Measurements from ENCODE around the gene SEC16B. TPM values are rescaled to one million over a fixed set of nuclear protein-coding genes. Genes with fewer than 3 reads are reported as not detected.

The SEC16B gene
- total and polyA plus RNA-seq, 4 experiments from 2014 or later, result not detected

GRCh38 chr1:177921590-177921989 is 48.3 kb downstream of the SEC16B start:
- Histone ChIP-seq H3K27ac (ENCODE audit: low read depth, low read length) (no peak overlapping the region), H3K27me3 (ENCODE audit: insufficient read depth, low read length) (no peaks in the 10 kb centered on the region), H3K9me3 (ENCODE audit: control insufficient read depth in 1 of 2, low read length in 2 of 2) (no peaks in the 10 kb centered on the region), H3K4me3 (ENCODE audit: low read length in 2 of 2) (no peak overlapping the region), H3K4me1 (ENCODE audit: insufficient read depth, low read length) (no peaks in the 10 kb centered on the region), H3K36me3 (ENCODE audit: insufficient read depth, low read length) (no peaks in the 10 kb centered on the region)
- H3K36me3 Mint-ChIP-seq, result no peaks in the 10 kb centered on the region
- no peak overlapping the region for H3K4me3 Mint-ChIP-seq
- no peaks in the 10 kb centered on the region for H3K9me3 Mint-ChIP-seq
- H3K4me1 Mint-ChIP-seq, result no peaks in the 10 kb centered on the region
- no peaks in the 10 kb centered on the region for H3K27me3 Mint-ChIP-seq
- H3K27ac Mint-ChIP-seq, result no peak overlapping the region
- DNase-seq, result no peak
- intact Hi-C loops (cut with micrococcal nuclease), result no loop called here
- ChIA-PET POLR2A (ENCODE audit: partially characterized antibody) (no interaction called here), CTCF (ENCODE audit: partially characterized antibody) (no interaction called here)

GRCh38 chr1:177920091-177920490 is 49.8 kb downstream of the SEC16B start:
- no peak overlapping the region for H3K27ac ChIP-seq (ENCODE audit: low read depth, low read length)
- H3K9me3 ChIP-seq (ENCODE audit: control insufficient read depth in 1 of 2, low read length in 2 of 2), result no peaks in the 10 kb centered on the region
- no peaks in the 10 kb centered on the region for H3K4me1 ChIP-seq (ENCODE audit: insufficient read depth, low read length)
- no peaks in the 10 kb centered on the region for H3K27me3 ChIP-seq (ENCODE audit: insufficient read depth, low read length)
- no peak overlapping the region for H3K4me3 ChIP-seq (ENCODE audit: low read length in 2 of 2)
- Mint-ChIP-seq H3K4me1 (no peaks in the 10 kb centered on the region), H3K27ac (no peak overlapping the region), H3K9me3 (no peaks in the 10 kb centered on the region), H3K4me3 (no peak overlapping the region), H3K27me3 (no peaks in the 10 kb centered on the region), H3K36me3 (no peaks in the 10 kb centered on the region)
- CTCF ChIA-PET (ENCODE audit: partially characterized antibody), result no interaction called here
- POLR2A ChIA-PET (ENCODE audit: partially characterized antibody), result no interaction called here
- intact Hi-C loops (cut with micrococcal nuclease), result no loop called here
- no peak for DNase-seq
- no peaks in the 10 kb centered on the region for H3K36me3 ChIP-seq (ENCODE audit: insufficient read depth, low read length)

GRCh38 chr1:177915641-177916040 is 54.2 kb downstream of the SEC16B start:
- H3K27me3 ChIP-seq (ENCODE audit: insufficient read depth, low read length), result no peaks in the 10 kb centered on the region
- POLR2A ChIA-PET (ENCODE audit: partially characterized antibody), result no interaction called here
- no peak overlapping the region for H3K27ac ChIP-seq (ENCODE audit: low read depth, low read length)
- no peaks in the 10 kb centered on the region for H3K4me1 ChIP-seq (ENCODE audit: insufficient read depth, low read length)
- Mint-ChIP-seq H3K4me1 (no peaks in the 10 kb centered on the region), H3K36me3 (no peaks in the 10 kb centered on the region), H3K27me3 (peaks cover 0 to 2% of the 10 kb centered on the region in 2 donors), H3K4me3 (no peak overlapping the region), H3K27ac (no peak overlapping the region), H3K9me3 (peaks cover 0 to 7% (median 0%) of the 10 kb centered on the region in 8 donors)
- no peaks in the 10 kb centered on the region for H3K36me3 ChIP-seq (ENCODE audit: insufficient read depth, low read length)
- no peak overlapping the region for H3K4me3 ChIP-seq (ENCODE audit: low read length in 2 of 2)
- DNase-seq, result no peak
- CTCF ChIA-PET (ENCODE audit: partially characterized antibody), result no interaction called here
- no peaks in the 10 kb centered on the region for H3K9me3 ChIP-seq (ENCODE audit: control insufficient read depth in 1 of 2, low read length in 2 of 2)
- intact Hi-C loops (cut with micrococcal nuclease), result no loop called here

- no peak overlapping the region for H3K27ac ChIP-seq (ENCODE audit: low read depth, low read length)
- intact Hi-C loops (cut with micrococcal nuclease), result no loop called here
- no peak for DNase-seq
- no peaks in the 10 kb centered on the region for H3K4me1 ChIP-seq (ENCODE audit: insufficient read depth, low read length)
- H3K4me3 Mint-ChIP-seq, result no peak overlapping the region
- no peak overlapping the region for H3K4me3 ChIP-seq (ENCODE audit: low read length in 2 of 2)
- no peaks in the 10 kb centered on the region for H3K9me3 ChIP-seq (ENCODE audit: control insufficient read depth in 1 of 2, low read length in 2 of 2)
- H3K27ac Mint-ChIP-seq, result no peak overlapping the region
- H3K27me3 Mint-ChIP-seq, result peaks cover 0 to 2% of the 10 kb centered on the region in 2 donors
- no peaks in the 10 kb centered on the region for H3K27me3 ChIP-seq (ENCODE audit: insufficient read depth, low read length)
- POLR2A ChIA-PET (ENCODE audit: partially characterized antibody), result no interaction called here
- CTCF ChIA-PET (ENCODE audit: partially characterized antibody), result no interaction called here
- H3K36me3 Mint-ChIP-seq, result no peaks in the 10 kb centered on the region
- H3K9me3 Mint-ChIP-seq, result peaks cover 0 to 7% (median 1%) of the 10 kb centered on the region in 8 donors
- no peaks in the 10 kb centered on the region for H3K36me3 ChIP-seq (ENCODE audit: insufficient read depth, low read length)
- no peaks in the 10 kb centered on the region for H3K4me1 Mint-ChIP-seq
Measured at GRCh38 chr1:177914603-177915002, 55.3 kb downstream of the SEC16B start.

GRCh38 chr1:177913762-177914540 is 55.9 kb downstream of the SEC16B start:
- Mint-ChIP-seq H3K27me3 (peaks cover 0 to 2% of the 10 kb centered on the region in 2 donors), H3K27ac (no peak overlapping the region), H3K4me1 (no peaks in the 10 kb centered on the region), H3K4me3 (no peak overlapping the region), H3K36me3 (no peaks in the 10 kb centered on the region), H3K9me3 (peaks cover 0 to 7% (median 1%) of the 10 kb centered on the region in 8 donors)
- Histone ChIP-seq H3K4me1 (ENCODE audit: insufficient read depth, low read length) (no peaks in the 10 kb centered on the region), H3K4me3 (ENCODE audit: low read length in 2 of 2) (no peak overlapping the region), H3K9me3 (ENCODE audit: control insufficient read depth in 1 of 2, low read length in 2 of 2) (no peaks in the 10 kb centered on the region), H3K36me3 (ENCODE audit: insufficient read depth, low read length) (no peaks in the 10 kb centered on the region), H3K27ac (ENCODE audit: low read depth, low read length) (no peak overlapping the region), H3K27me3 (ENCODE audit: insufficient read depth, low read length) (no peaks in the 10 kb centered on the region)
- DNase-seq, result no peak
- intact Hi-C loops (cut with micrococcal nuclease), result no loop called here
- ChIA-PET POLR2A (ENCODE audit: partially characterized antibody) (no interaction called here), CTCF (ENCODE audit: partially characterized antibody) (no interaction called here)

GRCh38 chr1:177912991-177913390 is 56.9 kb downstream of the SEC16B start:
- DNase-seq, result no peak
- no peak overlapping the region for H3K27ac Mint-ChIP-seq
- CTCF ChIA-PET (ENCODE audit: partially characterized antibody), result no interaction called here
- no peak overlapping the region for H3K27ac ChIP-seq (ENCODE audit: low read depth, low read length)
- no peaks in the 10 kb centered on the region for H3K36me3 Mint-ChIP-seq
- no peaks in the 10 kb centered on the region for H3K27me3 ChIP-seq (ENCODE audit: insufficient read depth, low read length)
- H3K36me3 ChIP-seq (ENCODE audit: insufficient read depth, low read length), result no peaks in the 10 kb centered on the region
- no peaks in the 10 kb centered on the region for H3K4me1 Mint-ChIP-seq
- POLR2A ChIA-PET (ENCODE audit: partially characterized antibody), result no interaction called here
- H3K4me3 Mint-ChIP-seq, result no peak overlapping the region
- H3K4me3 ChIP-seq (ENCODE audit: low read length in 2 of 2), result no peak overlapping the region
- H3K9me3 ChIP-seq (ENCODE audit: control insufficient read depth in 1 of 2, low read length in 2 of 2), result no peaks in the 10 kb centered on the region
- H3K4me1 ChIP-seq (ENCODE audit: insufficient read depth, low read length), result no peaks in the 10 kb centered on the region
- intact Hi-C loops (cut with micrococcal nuclease), result no loop called here
- H3K9me3 Mint-ChIP-seq, result peaks cover 0 to 9% (median 1%) of the 10 kb centered on the region in 8 donors
- peaks cover 0 to 2% of the 10 kb centered on the region in 2 donors for H3K27me3 Mint-ChIP-seq

GRCh38 chr1:177909416-177909815 is 60.4 kb downstream of the SEC16B start:
- Histone ChIP-seq H3K27me3 (ENCODE audit: insufficient read depth, low read length) (no peaks in the 10 kb centered on the region), H3K4me1 (ENCODE audit: insufficient read depth, low read length) (no peaks in the 10 kb centered on the region), H3K36me3 (ENCODE audit: insufficient read depth, low read length) (no peaks in the 10 kb centered on the region), H3K27ac (ENCODE audit: low read depth, low read length) (no peak overlapping the region), H3K4me3 (ENCODE audit: low read length in 2 of 2) (no peak overlapping the region), H3K9me3 (ENCODE audit: control insufficient read depth in 1 of 2, low read length in 2 of 2) (no peaks in the 10 kb centered on the region)
- DNase-seq, result no peak
- Mint-ChIP-seq H3K9me3 (peaks cover 0 to 9% (median 2%) of the 10 kb centered on the region in 8 donors), H3K4me1 (no peaks in the 10 kb centered on the region), H3K27me3 (peaks cover 0 to 2% of the 10 kb centered on the region in 2 donors), H3K4me3 (no peak overlapping the region), H3K36me3 (no peaks in the 10 kb centered on the region), H3K27ac (no peak overlapping the region)
- POLR2A ChIA-PET (ENCODE audit: partially characterized antibody), result no interaction called here
- CTCF ChIA-PET (ENCODE audit: partially characterized antibody), result interaction anchor here (0.6 kb wide), 1 partner anchor 440 kb away, joined by 3 read pairs; no protein-coding TSS in a partner anchor
- intact Hi-C loops (cut with micrococcal nuclease), result no loop called here
